Measurements from ENCODE around the gene TARBP1. TPM values are rescaled to one million over a fixed set of nuclear protein-coding genes. Genes with fewer than 3 reads are reported as not detected.

The TARBP1 gene
- total and polyA plus RNA-seq, 2 donors (not counting 1 experiment from before 2014, with no cell fraction given): 35.4 to 71.5 TPM

- Histone ChIP-seq H3K9me3 (ENCODE audit: control extremely low read depth in 1 of 3, control insufficient read depth in 2 of 3, insufficient read depth in 1 of 3, low read length in 2 of 3) (no peaks in the 10 kb centered on the region), H3K4me2 (replicated peaks; ENCODE audit: low read depth, low read length, poor library complexity, severe bottlenecking) (no peak overlapping the region), H3K27me3 (replicated peaks in 1 of 4; ENCODE audit: control extremely low read depth in 1 of 4, control insufficient read depth in 3 of 4, insufficient read depth in 4 of 4, low read length in 3 of 4) (no peaks in the 10 kb centered on the region), H2AFZ (ENCODE audit: insufficient read depth, low read depth, low read length, poor library complexity, severe bottlenecking) (no peak overlapping the region), H3K36me3 (replicated peaks in 1 of 2; ENCODE audit: control extremely low read depth in 1 of 2, control insufficient read depth in 1 of 2, extremely low read depth in 1 of 2, insufficient read depth in 2 of 2, low read length in 1 of 2) (no peaks in the 10 kb centered on the region), H3K27ac (ENCODE audit: low read length in 2 of 2) (no peak overlapping the region), H4K20me1 (ENCODE audit: control insufficient read depth, insufficient read depth, low read length, poor library complexity, severe bottlenecking) (no peaks in the 10 kb centered on the region), H3K9ac (ENCODE audit: low read length) (no peak overlapping the region), H3K79me2 (ENCODE audit: control insufficient read depth, insufficient read depth, low read length) (no peaks in the 10 kb centered on the region), H3K4me3 (ENCODE audit: control extremely low read depth in 1 of 5, extremely low read depth in 1 of 5, insufficient read depth in 1 of 5, low read depth in 2 of 5, low read length in 4 of 5) (no peak overlapping the region), H3K4me1 (ENCODE audit: control insufficient read depth in 2 of 2, insufficient read depth in 2 of 2, low read length in 2 of 2) (peaks cover 1 to 22% of the 10 kb centered on the region in 2 donors)
- H3K4me3 Mint-ChIP-seq: no peak overlapping the region
- H3K9me3 Mint-ChIP-seq (ENCODE audit: insufficient read depth): no peaks in the 10 kb centered on the region
- POLR2A ChIA-PET: no interaction called here
- H3K27ac Mint-ChIP-seq: no peak overlapping the region
- TF ChIP-seq CTCF (IDR thresholded peaks at IDR 0.05) (no peak), EZH2 (IDR thresholded peaks at IDR 0.05; ENCODE audit: borderline replicate concordance, insufficient read depth, low read depth, low read length, poor library complexity, severe bottlenecking) (no peak)
- peaks cover 21% of the 10 kb centered on the region for H3K4me1 Mint-ChIP-seq
- intact Hi-C loops (cut with micrococcal nuclease): no loop called here
- ATAC-seq (ENCODE audit: low read depth) (no peak), DNase-seq (no peak)
- H3K27me3 Mint-ChIP-seq: no peaks in the 10 kb centered on the region
- CTCF ChIA-PET: no interaction called here
- WGBS (ENCODE audit: insufficient coverage): 78% methylated on average over 1 of the region's 9 CpGs
These were observed 38.3 kb upstream of the TARBP1 start for GRCh38 chr1:234517110-234517802.

GRCh38 chr1:234515821-234516241 is 36.9 kb upstream of the TARBP1 start:
- intact Hi-C loops (cut with micrococcal nuclease): no loop called here
- ChIA-PET CTCF (interaction anchor here (0.5 to 1.4 kb wide), 5 partner anchors 10 to 901 kb away, joined by 3 to 5 read pairs (median 3); no protein-coding TSS in a partner anchor), POLR2A (no interaction called here)
- no CpG with 5 or more reads among the region's 3 CpGs for WGBS (ENCODE audit: insufficient coverage)
- no peaks in the 10 kb centered on the region for H3K79me2 ChIP-seq (ENCODE audit: control insufficient read depth, insufficient read depth, low read length)
- Mint-ChIP-seq H3K27ac (no peak overlapping the region), H3K9me3 (ENCODE audit: insufficient read depth) (no peaks in the 10 kb centered on the region), H3K27me3 (no peaks in the 10 kb centered on the region), H3K4me1 (peaks cover 18% of the 10 kb centered on the region), H3K4me3 (no peak overlapping the region)
- H3K27me3 ChIP-seq (replicated peaks in 1 of 4; ENCODE audit: control extremely low read depth in 1 of 4, control insufficient read depth in 3 of 4, insufficient read depth in 4 of 4, low read length in 3 of 4): no peaks in the 10 kb centered on the region
- no peak overlapping the region for H3K4me2 ChIP-seq (replicated peaks; ENCODE audit: low read depth, low read length, poor library complexity, severe bottlenecking)
- H3K27ac ChIP-seq (ENCODE audit: low read length in 2 of 2): no peak overlapping the region
- H3K36me3 ChIP-seq (replicated peaks in 1 of 2; ENCODE audit: control extremely low read depth in 1 of 2, control insufficient read depth in 1 of 2, extremely low read depth in 1 of 2, insufficient read depth in 2 of 2, low read length in 1 of 2): no peaks in the 10 kb centered on the region
- ATAC-seq (ENCODE audit: low read depth) (no peak), DNase-seq (no peak)
- H2AFZ ChIP-seq (ENCODE audit: insufficient read depth, low read depth, low read length, poor library complexity, severe bottlenecking): no peak overlapping the region
- H3K4me3 ChIP-seq (ENCODE audit: control extremely low read depth in 1 of 5, extremely low read depth in 1 of 5, insufficient read depth in 1 of 5, low read depth in 2 of 5, low read length in 4 of 5): no peak overlapping the region
- TF ChIP-seq EZH2 (IDR thresholded peaks at IDR 0.05; ENCODE audit: borderline replicate concordance, insufficient read depth, low read depth, low read length, poor library complexity, severe bottlenecking): no peak
- no peak for TF ChIP-seq CTCF (IDR thresholded peaks at IDR 0.05)
- H3K9me3 ChIP-seq (ENCODE audit: control extremely low read depth in 1 of 3, control insufficient read depth in 2 of 3, insufficient read depth in 1 of 3, low read length in 2 of 3): no peaks in the 10 kb centered on the region
- no peaks in the 10 kb centered on the region for H4K20me1 ChIP-seq (ENCODE audit: control insufficient read depth, insufficient read depth, low read length, poor library complexity, severe bottlenecking)
- peaks cover 0 to 7% of the 10 kb centered on the region in 2 donors for H3K4me1 ChIP-seq (ENCODE audit: control insufficient read depth in 2 of 2, insufficient read depth in 2 of 2, low read length in 2 of 2)
- H3K9ac ChIP-seq (ENCODE audit: low read length): no peak overlapping the region
